Astrocyte (in vitro differentiated cells and primary cell): ENCODE results near the gene FAF1. TPM values are rescaled to one million over a fixed set of nuclear protein-coding genes. Genes with fewer than 3 reads are reported as not detected.
A peak's percentile ranks its signal among the peaks of the same experiment; 100 is the strongest.

Experiments
- DNase-seq: peaks from one replicate; pipeline ENCODE4 v3.0.0-alpha.2; 2010; ENCODE audit warnings: low read depth
- FAIRE-seq: peaks from 2 replicates; lab custom pipeline; 2011; peaks lifted over from hg19 to GRCh38; lab: Jason Lieb, UNC
- H2AFZ ChIP-seq: 2 replicates; pipeline ENCODE4 v1.6.0; 2012; ENCODE audit warnings: low read depth, low read length, inconsistent platforms
- H3K27ac ChIP-seq: 2 replicates; pipeline ENCODE4 v1.5.1; 2011; ENCODE audit warnings: low read depth, low read length, inconsistent platforms
- H3K27me3 ChIP-seq: 2 replicates; pipeline ENCODE4 v1.6.0; 2011; ENCODE audit warnings: low read length, inconsistent platforms; ENCODE audit not compliant: insufficient read depth
- H3K36me3 ChIP-seq: 2 replicates; pipeline ENCODE4 v1.5.1; 2011; ENCODE audit warnings: low read length, inconsistent platforms; ENCODE audit not compliant: insufficient read depth
- H3K4me1 ChIP-seq: 2 replicates; pipeline ENCODE4 v1.5.1; 2011; ENCODE audit warnings: low read length, inconsistent platforms; ENCODE audit not compliant: insufficient read depth
- H3K4me2 ChIP-seq: 2 replicates; pipeline ENCODE4 v1.6.0; 2012; ENCODE audit warnings: low read length, inconsistent platforms
- H3K4me3 ChIP-seq: 2 replicates; pipeline ENCODE4 v1.5.1; 2011; ENCODE audit warnings: low read depth, mild to moderate bottlenecking, low read length, inconsistent platforms; ENCODE audit not compliant: insufficient read depth
- H3K79me2 ChIP-seq: 2 replicates; pipeline ENCODE4 v1.6.0; 2012; ENCODE audit warnings: mild to moderate bottlenecking, low read length, inconsistent platforms; ENCODE audit not compliant: insufficient read depth
- H3K9ac ChIP-seq: 2 replicates; pipeline ENCODE4 v1.6.0; 2012; ENCODE audit warnings: mild to moderate bottlenecking, low read length, inconsistent platforms
- H3K9me3 ChIP-seq: 2 replicates; pipeline ENCODE4 v1.5.1; 2012; ENCODE audit warnings: low read depth, mild to moderate bottlenecking, low read length, inconsistent platforms; ENCODE audit not compliant: insufficient read depth
- H4K20me1 ChIP-seq: 2 replicates; pipeline ENCODE4 v1.6.0; 2012; ENCODE audit warnings: low read length, inconsistent platforms; ENCODE audit not compliant: insufficient read depth
- H3K27ac Mint-ChIP-seq: one replicate; pipeline ENCODE4 v1.8.0; 2021; ENCODE audit warnings: mild to moderate bottlenecking, mixed read lengths; ENCODE audit not compliant: unreplicated experiment
- H3K27me3 Mint-ChIP-seq: one replicate; pipeline ENCODE4 v1.8.0; 2021; ENCODE audit warnings: low read depth, mixed read lengths; ENCODE audit not compliant: unreplicated experiment
- H3K36me3 Mint-ChIP-seq: one replicate; pipeline ENCODE4 v1.8.0; 2021; ENCODE audit warnings: low read depth, mixed read lengths; ENCODE audit not compliant: unreplicated experiment
- H3K4me1 Mint-ChIP-seq: one replicate; pipeline ENCODE4 v1.8.0; 2021; ENCODE audit warnings: low read depth, mixed read lengths; ENCODE audit not compliant: unreplicated experiment
- H3K4me3 Mint-ChIP-seq: one replicate; pipeline ENCODE4 v1.8.0; 2021; ENCODE audit warnings: mild to moderate bottlenecking, moderate library complexity, mixed read lengths; ENCODE audit not compliant: unreplicated experiment
- H3K9me3 Mint-ChIP-seq: one replicate; pipeline ENCODE4 v1.8.0; 2021; ENCODE audit warnings: mild to moderate bottlenecking, mixed read lengths; ENCODE audit not compliant: unreplicated experiment
- EZH2 ChIP-seq: IDR thresholded peaks from 2 replicates; pipeline ENCODE4 v1.6.1; 2012; ENCODE audit warnings: mild to moderate bottlenecking, low read length, inconsistent platforms; ENCODE audit not compliant: insufficient read depth
- total RNA-seq: library from RNA; stranded (reverse); gene quantifications from 2 replicates; pipeline ENCODE4 v1.2.1, GENCODE V29; 2021
- TF ChIP-seq, protein P1 (sequence below): IDR thresholded peaks from 2 replicates; pipeline ENCODE4 v1.5.1; 2011; ENCODE audit warnings: low read depth, mild to moderate bottlenecking, inconsistent platforms, low read length, moderate library complexity; ENCODE audit not compliant: insufficient read depth

Gene FAF1
- total RNA-seq, 1 donor from 2014 or later = 35.4 TPM

GRCh38 chr1:50426702-50427085 lies 533.4 kb downstream of the FAF1 start:
- Histone ChIP-seq H3K9me3 (no peaks in the 10 kb centered on the region), H3K9ac (no peak overlapping the region), H3K27me3 (peaks cover 94% of the 10 kb centered on the region), H3K4me2 (peak overlapping the region; percentile 72), H3K79me2 (peaks cover 12% of the 10 kb centered on the region), H4K20me1 (peaks cover 29% of the 10 kb centered on the region), H3K36me3 (no peaks in the 10 kb centered on the region), H3K4me1 (peaks cover 8% of the 10 kb centered on the region), H3K4me3 (no peak overlapping the region), H3K27ac (no peak overlapping the region), H2AFZ (no peak overlapping the region)
- H3K9me3 Mint-ChIP-seq = peaks cover 37% of the 10 kb centered on the region
- H3K27me3 Mint-ChIP-seq = peaks cover 90% of the 10 kb centered on the region
- H3K27ac Mint-ChIP-seq = no peak overlapping the region
- TF ChIP-seq, protein P1, sequence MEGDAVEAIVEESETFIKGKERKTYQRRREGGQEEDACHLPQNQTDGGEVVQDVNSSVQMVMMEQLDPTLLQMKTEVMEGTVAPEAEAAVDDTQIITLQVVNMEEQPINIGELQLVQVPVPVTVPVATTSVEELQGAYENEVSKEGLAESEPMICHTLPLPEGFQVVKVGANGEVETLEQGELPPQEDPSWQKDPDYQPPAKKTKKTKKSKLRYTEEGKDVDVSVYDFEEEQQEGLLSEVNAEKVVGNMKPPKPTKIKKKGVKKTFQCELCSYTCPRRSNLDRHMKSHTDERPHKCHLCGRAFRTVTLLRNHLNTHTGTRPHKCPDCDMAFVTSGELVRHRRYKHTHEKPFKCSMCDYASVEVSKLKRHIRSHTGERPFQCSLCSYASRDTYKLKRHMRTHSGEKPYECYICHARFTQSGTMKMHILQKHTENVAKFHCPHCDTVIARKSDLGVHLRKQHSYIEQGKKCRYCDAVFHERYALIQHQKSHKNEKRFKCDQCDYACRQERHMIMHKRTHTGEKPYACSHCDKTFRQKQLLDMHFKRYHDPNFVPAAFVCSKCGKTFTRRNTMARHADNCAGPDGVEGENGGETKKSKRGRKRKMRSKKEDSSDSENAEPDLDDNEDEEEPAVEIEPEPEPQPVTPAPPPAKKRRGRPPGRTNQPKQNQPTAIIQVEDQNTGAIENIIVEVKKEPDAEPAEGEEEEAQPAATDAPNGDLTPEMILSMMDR = no peak
- no peak for TF ChIP-seq EZH2
- peaks cover 3% of the 10 kb centered on the region for H3K36me3 Mint-ChIP-seq
- FAIRE-seq (no peak), DNase-seq (no peak)
- H3K4me3 Mint-ChIP-seq = no peak overlapping the region
- H3K4me1 Mint-ChIP-seq = peaks cover 3% of the 10 kb centered on the region

DNA sequence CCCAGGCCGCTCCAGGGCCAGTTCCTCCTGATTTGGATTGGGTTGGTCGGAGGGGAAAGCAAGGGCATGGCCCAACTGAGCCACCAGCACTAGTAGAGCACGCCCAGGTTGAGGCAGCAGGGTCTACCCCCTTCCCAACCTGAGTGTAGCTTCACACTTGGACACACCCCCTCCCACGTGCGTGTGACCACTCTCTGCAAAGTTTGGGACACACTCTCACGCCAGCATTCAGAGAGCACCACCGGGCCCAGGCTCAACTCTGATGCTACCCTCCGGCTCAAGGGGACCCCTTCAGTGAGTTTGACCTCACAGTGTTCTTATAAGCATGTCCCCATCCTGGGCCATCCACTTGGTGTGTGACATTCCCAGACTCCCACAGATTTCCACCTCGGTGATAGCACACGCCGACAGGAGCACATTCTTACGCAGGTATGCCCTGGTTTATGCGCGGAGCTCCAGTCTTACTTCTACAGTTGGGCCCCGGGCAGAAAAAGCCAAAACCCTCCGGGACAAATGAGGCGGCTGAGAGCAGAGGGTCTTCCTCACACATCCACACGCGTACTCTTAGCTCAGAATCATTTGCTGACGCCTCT lies 533.9 kb downstream of the FAF1 start:
- FAIRE-seq (no peak), DNase-seq (no peak)
- Mint-ChIP-seq H3K36me3 (peaks cover 3% of the 10 kb centered on the region), H3K4me1 (peaks cover 3% of the 10 kb centered on the region), H3K4me3 (no peak overlapping the region), H3K27ac (peak overlapping the region; percentile 41), H3K9me3 (peaks cover 39% of the 10 kb centered on the region), H3K27me3 (peaks cover 88% of the 10 kb centered on the region)
- Histone ChIP-seq H3K36me3 (no peaks in the 10 kb centered on the region), H3K9me3 (no peaks in the 10 kb centered on the region), H2AFZ (no peak overlapping the region), H3K27me3 (peaks cover 93% of the 10 kb centered on the region), H3K4me3 (no peak overlapping the region), H4K20me1 (peaks cover 31% of the 10 kb centered on the region), H3K4me1 (peaks cover 8% of the 10 kb centered on the region), H3K27ac (no peak overlapping the region), H3K9ac (no peak overlapping the region), H3K79me2 (peaks cover 13% of the 10 kb centered on the region), H3K4me2 (no peak overlapping the region)
- peak; percentile 1 for TF ChIP-seq EZH2
- TF ChIP-seq, protein P1 = no peak

DNA sequence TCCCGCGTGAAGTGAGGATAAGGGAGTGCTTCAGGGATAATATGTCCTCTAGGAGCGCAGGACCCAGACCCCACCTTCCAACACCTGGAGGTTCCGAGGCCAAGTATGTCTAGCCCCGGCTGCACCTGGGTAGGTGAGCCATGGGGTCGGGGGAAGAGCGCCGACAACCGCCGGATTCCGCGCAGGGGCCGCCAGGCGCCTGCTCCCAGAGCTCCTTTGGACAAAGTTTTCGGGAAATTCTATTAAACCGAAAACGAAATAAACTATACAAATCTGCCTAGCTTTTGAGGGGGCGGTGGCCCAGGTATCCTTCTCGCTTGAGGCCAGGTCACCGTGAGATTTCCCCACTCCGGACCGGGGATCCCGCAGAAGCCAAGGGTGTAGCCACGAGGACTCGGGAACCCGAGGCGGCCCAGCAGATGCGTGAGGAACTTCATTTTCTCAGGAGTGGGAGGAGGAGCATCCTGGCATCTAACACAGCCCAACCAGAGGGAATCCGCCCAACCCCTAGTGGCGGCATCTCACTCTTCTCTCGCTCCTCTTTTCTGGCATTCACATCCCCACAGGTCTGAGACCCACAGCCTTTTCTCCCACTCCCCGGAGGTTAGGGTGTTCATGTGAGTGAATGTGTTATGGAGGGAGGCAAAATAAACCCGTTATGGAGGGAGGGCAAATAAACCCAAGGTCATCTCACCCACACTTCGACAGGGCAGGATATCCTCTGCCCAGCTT lies 534.5 kb downstream of the FAF1 start:
- Mint-ChIP-seq H3K36me3 (peaks cover 3% of the 10 kb centered on the region), H3K27ac (peak overlapping the region; percentile 26), H3K9me3 (peaks cover 39% of the 10 kb centered on the region), H3K4me3 (no peak overlapping the region), H3K27me3 (peaks cover 83% of the 10 kb centered on the region), H3K4me1 (peaks cover 3% of the 10 kb centered on the region)
- Histone ChIP-seq H3K4me2 (peak overlapping the region; percentile 82), H4K20me1 (peaks cover 32% of the 10 kb centered on the region), H3K4me3 (no peak overlapping the region), H3K9ac (no peak overlapping the region), H3K27me3 (peaks cover 93% of the 10 kb centered on the region), H2AFZ (no peak overlapping the region), H3K4me1 (peaks cover 8% of the 10 kb centered on the region), H3K36me3 (no peaks in the 10 kb centered on the region), H3K27ac (no peak overlapping the region), H3K79me2 (peaks cover 16% of the 10 kb centered on the region), H3K9me3 (no peaks in the 10 kb centered on the region)
- peak; percentile 29 for TF ChIP-seq EZH2
- TF ChIP-seq, protein P1 = no peak
- FAIRE-seq (no peak), DNase-seq (no peak)
